ENCODE data around the gene TOM1. TPM values are rescaled to one million over a fixed set of nuclear protein-coding genes. Genes with fewer than 3 reads are reported as not detected.

The TOM1 gene
- total RNA-seq, 2 experiments from 2014 or later, result 22.7 to 30.6 TPM

- no peaks in the 10 kb centered on the region for H3K9me2 ChIP-seq (ENCODE audit: insufficient read depth, low read length)
- ChIA-PET POLR2A (no interaction called here), CTCF (ENCODE audit: unreplicated experiment) (no interaction called here)
- no TSS peak for BruUV-seq (replicated peaks)
- no peak for TF ChIP-seq EZH2phosphoT487 (IDR thresholded peaks at IDR 0.05; ENCODE audit: borderline replicate concordance, low read depth, low read length)
- H2AFZ ChIP-seq (ENCODE audit: low read length), result no peak overlapping the region
- H3K27ac ChIP-seq (ENCODE audit: low read depth, low read length, poor library complexity, severe bottlenecking), result no peak overlapping the region
- H3K79me2 ChIP-seq (ENCODE audit: insufficient read depth, low read depth, low read length), result no peaks in the 10 kb centered on the region
- no peak overlapping the region for H3K4me2 ChIP-seq (ENCODE audit: low read length)
- H3K36me3 ChIP-seq (ENCODE audit: insufficient read depth, low read length), result peaks cover 5% of the 10 kb centered on the region
- intact Hi-C loops (cut with micrococcal nuclease; ENCODE audit: unreplicated experiment), result no loop called here
- no peaks in the 10 kb centered on the region for H3K9me3 ChIP-seq (ENCODE audit: low read length)
- no peaks in the 10 kb centered on the region for H4K20me1 ChIP-seq (ENCODE audit: insufficient read depth, low read length)
- no peak for DNase-seq (ENCODE audit: low spot score)
- no peaks in the 10 kb centered on the region for H3K4me1 ChIP-seq (ENCODE audit: insufficient read depth, low read length, poor library complexity, severe bottlenecking)
- no peak overlapping the region for H3K4me3 ChIP-seq (ENCODE audit: low read depth, low read length, poor library complexity, severe bottlenecking)
These were observed 19.7 kb downstream of the TOM1 start for GRCh38 chr22:35319244-35319985.

GRCh38 chr22:35322126-35322525 is 22.4 kb downstream of the TOM1 start:
- BruUV-seq (replicated peaks), result no TSS peak
- no peak for DNase-seq (ENCODE audit: low spot score)
- ChIA-PET POLR2A (interaction anchor here (0.7 kb wide), 1 partner anchor 9 kb away, joined by 4 read pairs; no protein-coding TSS in a partner anchor), CTCF (ENCODE audit: unreplicated experiment) (no interaction called here)
- no peak overlapping the region for H3K27ac ChIP-seq (ENCODE audit: low read depth, low read length, poor library complexity, severe bottlenecking)
- H3K9me2 ChIP-seq (ENCODE audit: insufficient read depth, low read length), result no peaks in the 10 kb centered on the region
- H4K20me1 ChIP-seq (ENCODE audit: insufficient read depth, low read length), result no peaks in the 10 kb centered on the region
- TF ChIP-seq CTCF (conservative IDR thresholded peaks at IDR 0.05; ENCODE audit: low read length) (no peak), EZH2phosphoT487 (IDR thresholded peaks at IDR 0.05; ENCODE audit: borderline replicate concordance, low read depth, low read length) (no peak)
- H3K4me2 ChIP-seq (ENCODE audit: low read length), result no peak overlapping the region
- H2AFZ ChIP-seq (ENCODE audit: low read length), result no peak overlapping the region
- H3K4me3 ChIP-seq (ENCODE audit: low read depth, low read length, poor library complexity, severe bottlenecking), result no peak overlapping the region
- no peaks in the 10 kb centered on the region for H3K79me2 ChIP-seq (ENCODE audit: insufficient read depth, low read depth, low read length)
- no peaks in the 10 kb centered on the region for H3K9me3 ChIP-seq (ENCODE audit: low read length)
- H3K36me3 ChIP-seq (ENCODE audit: insufficient read depth, low read length), result peaks cover 11% of the 10 kb centered on the region
- intact Hi-C loops (cut with micrococcal nuclease; ENCODE audit: unreplicated experiment), result no loop called here
- no peaks in the 10 kb centered on the region for H3K4me1 ChIP-seq (ENCODE audit: insufficient read depth, low read length, poor library complexity, severe bottlenecking)

GRCh38 chr22:35322893-35323292 is 23.2 kb downstream of the TOM1 start:
- TF ChIP-seq CTCF (conservative IDR thresholded peaks at IDR 0.05; ENCODE audit: low read length) (no peak), EZH2phosphoT487 (IDR thresholded peaks at IDR 0.05; ENCODE audit: borderline replicate concordance, low read depth, low read length) (no peak)
- no peak overlapping the region for H3K4me2 ChIP-seq (ENCODE audit: low read length)
- ChIA-PET CTCF (ENCODE audit: unreplicated experiment) (no interaction called here), POLR2A (no interaction called here)
- no peak overlapping the region for H2AFZ ChIP-seq (ENCODE audit: low read length)
- H4K20me1 ChIP-seq (ENCODE audit: insufficient read depth, low read length), result no peaks in the 10 kb centered on the region
- H3K9me2 ChIP-seq (ENCODE audit: insufficient read depth, low read length), result no peaks in the 10 kb centered on the region
- no peaks in the 10 kb centered on the region for H3K79me2 ChIP-seq (ENCODE audit: insufficient read depth, low read depth, low read length)
- no peaks in the 10 kb centered on the region for H3K4me1 ChIP-seq (ENCODE audit: insufficient read depth, low read length, poor library complexity, severe bottlenecking)
- no peak overlapping the region for H3K27ac ChIP-seq (ENCODE audit: low read depth, low read length, poor library complexity, severe bottlenecking)
- BruUV-seq (replicated peaks), result no TSS peak
- no peak for DNase-seq (ENCODE audit: low spot score)
- H3K9me3 ChIP-seq (ENCODE audit: low read length), result no peaks in the 10 kb centered on the region
- H3K4me3 ChIP-seq (ENCODE audit: low read depth, low read length, poor library complexity, severe bottlenecking), result no peak overlapping the region
- peaks cover 11% of the 10 kb centered on the region for H3K36me3 ChIP-seq (ENCODE audit: insufficient read depth, low read length)
- intact Hi-C loops (cut with micrococcal nuclease; ENCODE audit: unreplicated experiment), result no loop called here

All from OCI-LY7 (cell line).